Mesothelial cell of epicardium (in vitro differentiated cells): Measurements from ENCODE around the gene PLA2G4B. TPM values are rescaled to one million over a fixed set of nuclear protein-coding genes. Genes with fewer than 3 reads are reported as not detected.
A peak's percentile ranks its signal among the peaks of the same experiment; 100 is the strongest.

ENCODE experiments used
- DNase-seq, 2 experiments: peaks; one replicate each; pipeline ENCODE4 v3.0.0; 2021; ENCODE audit warnings: low spot score in 2 of 2; ENCODE audit not compliant: unreplicated experiment in 2 of 2
- H3K27ac Mint-ChIP-seq: 2 replicates; pipeline ENCODE4 v1.8.0; 2021; ENCODE audit warnings: mixed read lengths
- H3K27me3 Mint-ChIP-seq: 2 replicates; pipeline ENCODE4 v1.8.0; 2021; ENCODE audit warnings: low read depth, mixed read lengths
- H3K36me3 Mint-ChIP-seq: 2 replicates; pipeline ENCODE4 v1.8.0; 2021; ENCODE audit warnings: mixed read lengths
- H3K4me1 Mint-ChIP-seq: 2 replicates; pipeline ENCODE4 v1.8.0; 2021; ENCODE audit warnings: mixed read lengths
- H3K4me3 Mint-ChIP-seq: 2 replicates; pipeline ENCODE4 v1.8.0; 2021; ENCODE audit warnings: mild to moderate bottlenecking, moderate library complexity, mixed read lengths
- H3K9me3 Mint-ChIP-seq: 2 replicates; pipeline ENCODE4 v1.8.0; 2021; ENCODE audit warnings: mixed read lengths
- CTCF ChIP-seq: fragments of 200-600 bp; sonication (generic); IDR thresholded peaks from one replicate; pipeline ENCODE4 v1.5.0; 2021; ENCODE audit warnings: antibody characterized with exemption; ENCODE audit not compliant: unreplicated experiment
- total RNA-seq: library from RNA; stranded (reverse); gene quantifications from 3 replicates; pipeline ENCODE4 v1.2.1, GENCODE V29; 2021

PLA2G4B gene
- total RNA-seq, 1 donor from 2014 or later, result 11.2 TPM

GRCh38 chr15:41858756-41859155 lies 20.1 kb downstream of the PLA2G4B start:
- H3K9me3 Mint-ChIP-seq, result no peaks in the 10 kb centered on the region
- no peaks in the 10 kb centered on the region for H3K36me3 Mint-ChIP-seq
- H3K27me3 Mint-ChIP-seq, result no peaks in the 10 kb centered on the region
- no peak overlapping the region for H3K4me3 Mint-ChIP-seq
- no peak for DNase-seq
- peaks cover 15% of the 10 kb centered on the region for H3K4me1 Mint-ChIP-seq
- no peak for TF ChIP-seq CTCF
- H3K27ac Mint-ChIP-seq, result no peak overlapping the region

- no peak overlapping the region for H3K27ac Mint-ChIP-seq
- no peak for DNase-seq
- no peaks in the 10 kb centered on the region for H3K27me3 Mint-ChIP-seq
- H3K4me1 Mint-ChIP-seq, result peaks cover 12% of the 10 kb centered on the region
- H3K4me3 Mint-ChIP-seq, result no peak overlapping the region
- no peaks in the 10 kb centered on the region for H3K36me3 Mint-ChIP-seq
- H3K9me3 Mint-ChIP-seq, result no peaks in the 10 kb centered on the region
- TF ChIP-seq CTCF, result no peak
Observed at GRCh38 chr15:41860049-41860828, 21.6 kb downstream of the PLA2G4B start.

- Mint-ChIP-seq H3K9me3 (no peaks in the 10 kb centered on the region), H3K27me3 (no peaks in the 10 kb centered on the region), H3K36me3 (no peaks in the 10 kb centered on the region), H3K4me1 (peaks cover 10% of the 10 kb centered on the region), H3K27ac (no peak overlapping the region), H3K4me3 (no peak overlapping the region)
- no peak for TF ChIP-seq CTCF
- no peak for DNase-seq
Observed at GRCh38 chr15:41861736-41862356, 23.2 kb downstream of the PLA2G4B start.

- H3K4me1 Mint-ChIP-seq, result peaks cover 12% of the 10 kb centered on the region
- no peaks in the 10 kb centered on the region for H3K9me3 Mint-ChIP-seq
- H3K4me3 Mint-ChIP-seq, result no peak overlapping the region
- no peak for DNase-seq
- H3K36me3 Mint-ChIP-seq, result no peaks in the 10 kb centered on the region
- no peak overlapping the region for H3K27ac Mint-ChIP-seq
- TF ChIP-seq CTCF, result no peak
- no peaks in the 10 kb centered on the region for H3K27me3 Mint-ChIP-seq
Observed at GRCh38 chr15:41862515-41863116, 24.0 kb downstream of the PLA2G4B start.

- TF ChIP-seq CTCF, result no peak
- no peaks in the 10 kb centered on the region for H3K9me3 Mint-ChIP-seq
- H3K27ac Mint-ChIP-seq, result peak overlapping the region; percentile 12
- no peaks in the 10 kb centered on the region for H3K36me3 Mint-ChIP-seq
- peaks cover 12% of the 10 kb centered on the region for H3K4me1 Mint-ChIP-seq
- no peak for DNase-seq
- H3K27me3 Mint-ChIP-seq, result no peaks in the 10 kb centered on the region
- no peak overlapping the region for H3K4me3 Mint-ChIP-seq
Observed at GRCh38 chr15:41865490-41866055, 26.9 kb downstream of the PLA2G4B start.
